ENCODE data around the gene IKBKG. TPM values are rescaled to one million over a fixed set of nuclear protein-coding genes. Genes with fewer than 3 reads are reported as not detected.

Gene IKBKG
- total and polyA plus RNA-seq, 2 donors (not counting 3 experiments of a cell fraction or from before 2014, with no cell fraction given) = 41.2 to 47.8 TPM

- DNase-seq (ENCODE audit: low read depth, low spot score) (no peak), FAIRE-seq (peak; percentile 24)
- Histone ChIP-seq H4K20me1 (replicated peaks; ENCODE audit: control insufficient read depth, extremely low read depth, insufficient read depth, low read length) (no peaks in the 10 kb centered on the region), H3K36me3 (ENCODE audit: control insufficient read depth in 2 of 2, extremely low read depth in 1 of 2, insufficient read depth in 2 of 2, low read length in 2 of 2) (no peaks in the 10 kb centered on the region), H3K9me3 (replicated peaks; ENCODE audit: control insufficient read depth, insufficient read depth, low read length) (no peaks in the 10 kb centered on the region), H3K9me1 (replicated peaks; ENCODE audit: control insufficient read depth, extremely low read depth, insufficient read depth, low read length) (no peaks in the 10 kb centered on the region), H3K9ac (replicated peaks; ENCODE audit: extremely low read depth, insufficient read depth, low read length) (no peak overlapping the region), H3K4me3 (replicated peaks in 1 of 3; ENCODE audit: insufficient read depth in 1 of 3, low read depth in 1 of 3, low read length in 3 of 3) (no peak overlapping the region), H3K4me1 (ENCODE audit: control insufficient read depth, extremely low read depth, insufficient read depth, low read length) (peaks cover 4% of the 10 kb centered on the region), H3K4me2 (ENCODE audit: insufficient read depth, low read length) (no peak overlapping the region), H2AFZ (ENCODE audit: low read depth, low read length) (no peak overlapping the region), H3K27me3 (ENCODE audit: control insufficient read depth in 2 of 2, insufficient read depth in 2 of 2, low read length in 2 of 2) (no peaks in the 10 kb centered on the region), H3K79me2 (ENCODE audit: control insufficient read depth, insufficient read depth, low read length) (no peaks in the 10 kb centered on the region), H3K27ac (ENCODE audit: insufficient read depth, low read depth, low read length) (no peak overlapping the region)
- POLR2A ChIA-PET = no interaction called here
- TF ChIP-seq EZH2 (IDR thresholded peaks at IDR 0.05; ENCODE audit: borderline replicate concordance, low read depth, low read length, severe bottlenecking) = no peak
- no peak for TF ChIP-seq FOS (IDR thresholded peaks at IDR 0.05; ENCODE audit: borderline replicate concordance, insufficient read depth, low read length)
- TF ChIP-seq JUN (IDR thresholded peaks at IDR 0.05; ENCODE audit: borderline replicate concordance, insufficient read depth, insufficient read length, low read depth) = no peak
- no peak for TF ChIP-seq POLR2A (IDR thresholded peaks at IDR 0.05; ENCODE audit: low read depth, low read length)
- no peak for TF ChIP-seq MAX (IDR thresholded peaks at IDR 0.05; ENCODE audit: insufficient read depth, insufficient read length)
- no peak for TF ChIP-seq MYC (IDR thresholded peaks at IDR 0.05; ENCODE audit: low read depth, low read length)
- no peak for TF ChIP-seq GATA2 (IDR thresholded peaks at IDR 0.05; ENCODE audit: insufficient read depth, insufficient read length, low read depth, low read length)
- CTCF ChIA-PET = interaction anchor here (1.7 kb wide), 1 partner anchor 35 kb away, joined by 11 read pairs; the partner anchor contains the start of gene SLC10A3
- intact Hi-C loops (cut with micrococcal nuclease) (loop anchor here (5.0 kb wide), 1 partner anchor 119 kb away; the partner anchor contains the start of gene DNASE1L1), dilution Hi-C loops (cut with MboI; ENCODE audit: extremely low pct_ligation_motif_present, low sequenced_read_pairs) (no loop called here)
- no TSS peak for BruUV-seq (replicated peaks)
Observed at GRCh38 chrX:154525606-154526490, 21.6 kb upstream of the IKBKG start.

Measured in endothelial cell of umbilical vein (primary cell).